ENCODE data around the gene EHMT1.
"Not testable (repeated sequence)": the region's sequence is repeated elsewhere in the genome, so short reads cannot be mapped to it uniquely, and the experiment has no call there.

Gene EHMT1

GRCh38 chr9:137876781-137877386 lies 258.1 kb downstream of the EHMT1 start:
- DNase-seq, result no peak

- peak in 2 of 3 donors; percentile 16 to 47 for DNase-seq
These were observed 258.8 kb downstream of the EHMT1 start, which contains the start of gene CACNA1B for GRCh38 chr9:137877506-137878122. TSS of gene CACNA1B (plus strand) at chr9:137877782. CDS start at chr9:137877934, 152 bp downstream.

- peak in 2 of 3 donors; percentile 21 to 58 for DNase-seq
These were observed 259.5 kb downstream of the EHMT1 start for GRCh38 chr9:137878146-137878941.

- no peak for DNase-seq
These were observed 260.2 kb downstream of the EHMT1 start for GRCh38 chr9:137879052-137879451.

GRCh38 chr9:137879566-137880150 lies 260.9 kb downstream of the EHMT1 start:
- no peak for DNase-seq

GRCh38 chr9:137880160-137880975 lies 261.6 kb downstream of the EHMT1 start:
- DNase-seq, result no peak

- no peak for DNase-seq
These were observed 262.2 kb downstream of the EHMT1 start for GRCh38 chr9:137880976-137881530.

GRCh38 chr9:137881591-137882505 lies 263.0 kb downstream of the EHMT1 start:
- no peak for DNase-seq

- no peak for DNase-seq
These were observed 263.7 kb downstream of the EHMT1 start for GRCh38 chr9:137882506-137882821.

- not testable (repeated sequence) for DNase-seq
These were observed 265.2 kb downstream of the EHMT1 start for GRCh38 chr9:137883977-137884376.

GRCh38 chr9:137884547-137884946 lies 265.7 kb downstream of the EHMT1 start:
- DNase-seq, result peak in 2 of 3 donors; percentile 9 to 23

- DNase-seq, result not testable (repeated sequence)
These were observed 266.3 kb downstream of the EHMT1 start for GRCh38 chr9:137885121-137885520.
